HCT116 (cell line): ENCODE results near the gene NUMA1. TPM values are rescaled to one million over a fixed set of nuclear protein-coding genes. Genes with fewer than 3 reads are reported as not detected.
A peak's percentile ranks its signal among the peaks of the same experiment; 100 is the strongest.

ENCODE experiments used
- ATAC-seq: fragments of 200-7000 bp; cut with Tn5 transposase; 2 replicates; pipeline ENCODE4 v1.9.1; 2020; ENCODE audit warnings: mild to moderate bottlenecking, moderate library complexity
- BruUV-seq: library from RNA; stranded (reverse); fragments of 400-500 nt; replicated peaks from 2 replicates; lab custom pipeline; 2021; lab: Mats Ljungman, UMichigan
- CTCF ChIA-PET: fragments of 300-600 bp; sonication (Branson Sonifier 250); formaldehyde crosslinking; loops from one replicate; lab custom pipeline; 2021; ENCODE audit warnings: antibody characterized with exemption; lab: Charles Lee
- POLR2A ChIA-PET: fragments of 300-600, 350-600 bp; sonication (Branson Sonifier 250); formaldehyde crosslinking; loops from one replicate; lab custom pipeline; 2021; ENCODE audit warnings: antibody characterized with exemption; lab: Charles Lee
- RAD21 ChIA-PET, 2 experiments: fragments of 300-600 bp; sonication (Branson Sonifier 250); formaldehyde crosslinking; loops; one replicate each; lab custom pipeline; 2023; ENCODE audit warnings: low total read pairs in 2 of 2; ENCODE audit not compliant: uncharacterized antibody in 2 of 2, unreplicated experiment in 2 of 2, low non-redundant PET in 1 of 2; lab: Charles Lee
- DNase-seq: peaks from one replicate; pipeline ENCODE4 v3.0.0-alpha.2; 2010; ENCODE audit warnings: low read depth, low spot score
- H2AFZ ChIP-seq: fragments of 200-600 bp; shearing (Covaris generic), sonication (generic); 2 replicates; pipeline ENCODE4 v1.6.1; 2017; ENCODE audit warnings: low read depth, mixed run types, mixed read lengths, antibody characterized with exemption, low read length; ENCODE audit not compliant: poor library complexity, severe bottlenecking
- H3K27ac ChIP-seq: 2 replicates; pipeline ENCODE4 v1.5.1; 2012; ENCODE audit warnings: low read depth, low read length
- H3K27me3 ChIP-seq: fragments of 200-600 bp; sonication (generic); 2 replicates; pipeline ENCODE4 v1.6.1; 2016; ENCODE audit warnings: mixed run types, low read length, mixed read lengths; ENCODE audit not compliant: insufficient read depth
- H3K36me3 ChIP-seq, 2 experiments: fragments of 200-500 bp in 1 of 2; fragments of 200-600 bp in 1 of 2; sonication (Bioruptor generic) in 1 of 2; sonication (generic) in 1 of 2; 2 replicates each; pipeline versions ENCODE4 v1.5.1 to v1.6.1; 2014 to 2016; ENCODE audit warnings: low read length in 2 of 2, inconsistent platforms in 1 of 2, mixed read lengths in 1 of 2, mixed run types in 1 of 2; ENCODE audit not compliant: insufficient read depth in 2 of 2, control insufficient read depth in 1 of 2
- H3K4me1 ChIP-seq, 2 experiments: fragments of 200-600 bp in 1 of 2; sonication (generic) in 1 of 2; 2 replicates each; pipeline versions ENCODE4 v1.5.1 to v1.6.1; 2012 to 2017; ENCODE audit warnings: low read length in 2 of 2, inconsistent platforms in 1 of 2, mild to moderate bottlenecking in 1 of 2, mixed read lengths in 1 of 2, mixed run types in 1 of 2, moderate library complexity in 1 of 2; ENCODE audit not compliant: insufficient read depth in 2 of 2, control insufficient read depth in 1 of 2
- H3K4me2 ChIP-seq: fragments of 200-600 bp; sonication (generic); 2 replicates; pipeline ENCODE4 v1.6.1; 2017; ENCODE audit warnings: mixed run types, low read length, mixed read lengths
- H3K4me3 ChIP-seq, 2 experiments: fragments of 200-600 bp in 1 of 2; sonication (generic) in 1 of 2; replicated peaks in 1 of 2; 2 replicates each; pipeline ENCODE4 v1.5.1; 2011 to 2016; ENCODE audit warnings: low read length in 2 of 2, control low read depth in 1 of 2, low read depth in 1 of 2, mild to moderate bottlenecking in 1 of 2, mixed read lengths in 1 of 2, mixed run types in 1 of 2
- H3K79me2 ChIP-seq: fragments of 200-600 bp; sonication (generic); 2 replicates; pipeline ENCODE4 v1.6.1; 2017; ENCODE audit warnings: mild to moderate bottlenecking, mixed run types, low read length, moderate library complexity, mixed read lengths; ENCODE audit not compliant: insufficient read depth
- H3K9ac ChIP-seq: fragments of 200-600 bp; sonication (generic); 2 replicates; pipeline ENCODE4 v1.6.1; 2016; ENCODE audit warnings: low read length, mixed read lengths
- H3K9me2 ChIP-seq: fragments of 200-600 bp; sonication (generic), shearing (Covaris generic); 2 replicates; pipeline ENCODE4 v1.6.1; 2017; ENCODE audit warnings: mixed run types, mild to moderate bottlenecking, moderate library complexity; ENCODE audit not compliant: insufficient read depth
- H3K9me3 ChIP-seq, 2 experiments: fragments of 200-500 bp in 1 of 2; fragments of 200-600 bp in 1 of 2; sonication (Bioruptor generic) in 1 of 2; sonication (generic) in 1 of 2; 2 replicates each; pipeline ENCODE4 v1.6.1; 2014 to 2017; ENCODE audit warnings: low read length in 2 of 2, mixed read lengths in 2 of 2, inconsistent platforms in 1 of 2, low read depth in 1 of 2, mild to moderate bottlenecking in 1 of 2, mixed run types in 1 of 2, moderate library complexity in 1 of 2; ENCODE audit not compliant: control insufficient read depth in 1 of 2, insufficient read depth in 1 of 2
- H4K20me1 ChIP-seq: fragments of 200-600 bp; sonication (generic), shearing (Covaris generic); 2 replicates; pipeline ENCODE4 v1.6.1; 2017; ENCODE audit warnings: mixed run types, mild to moderate bottlenecking, moderate library complexity; ENCODE audit not compliant: insufficient read depth
- CBX3 ChIP-seq: IDR thresholded peaks from 2 replicates; pipeline ENCODE4 v1.6.1; 2012; ENCODE audit warnings: low read depth
- CEBPB ChIP-seq: IDR thresholded peaks from 2 replicates; pipeline ENCODE4 v1.6.1; 2012; ENCODE audit warnings: low read depth
- EZH2phosphoT487 ChIP-seq: fragments of 200-600 bp; IDR thresholded peaks from 2 replicates; pipeline ENCODE4 v1.6.1; 2018; ENCODE audit warnings: antibody characterized with exemption, borderline replicate concordance
- JUND ChIP-seq: IDR thresholded peaks from 2 replicates; pipeline ENCODE4 v1.6.1; 2012
- POLR2A ChIP-seq: IDR thresholded peaks from 2 replicates; pipeline ENCODE4 v1.7.0; 2011; ENCODE audit warnings: borderline replicate concordance; ENCODE audit not compliant: insufficient read depth, insufficient read length; ENCODE audit errors: extremely low read depth
- POLR2AphosphoS5 ChIP-seq: IDR thresholded peaks from 2 replicates; pipeline ENCODE4 v1.6.1; 2011; ENCODE audit warnings: mild to moderate bottlenecking, low read depth, low read length, moderate library complexity
- ZFX ChIP-seq: fragments of 450-650 bp; IDR thresholded peaks from 2 replicates; pipeline ENCODE4 v1.6.1; 2017
- ZNF274 ChIP-seq: fragments of 200-500 bp; sonication (Bioruptor generic); IDR thresholded peaks from 2 replicates; pipeline ENCODE4 v1.6.1; 2014; ENCODE audit warnings: mild to moderate bottlenecking, low read depth, low read length, inconsistent platforms
- intact Hi-C: fragments of 100-400 bp; cut with micrococcal nuclease; formaldehyde crosslinking; loops from 2 replicates; pipeline ENCODE4 v1.10.0; 2022
- total RNA-seq: library from RNA; stranded (reverse); gene quantifications from one replicate; pipeline ENCODE4 v1.2.1, GENCODE V29; 2021; ENCODE audit not compliant: unreplicated experiment
- TF ChIP-seq, protein P1 (sequence below): IDR thresholded peaks from 2 replicates; pipeline ENCODE4 v1.6.1; 2012
- TF ChIP-seq, protein P2 (sequence below): IDR thresholded peaks from 2 replicates; pipeline ENCODE4 v1.6.1; 2012

The NUMA1 gene
- total RNA-seq, 1 experiment from 2014 or later, result 133 TPM

DNA sequence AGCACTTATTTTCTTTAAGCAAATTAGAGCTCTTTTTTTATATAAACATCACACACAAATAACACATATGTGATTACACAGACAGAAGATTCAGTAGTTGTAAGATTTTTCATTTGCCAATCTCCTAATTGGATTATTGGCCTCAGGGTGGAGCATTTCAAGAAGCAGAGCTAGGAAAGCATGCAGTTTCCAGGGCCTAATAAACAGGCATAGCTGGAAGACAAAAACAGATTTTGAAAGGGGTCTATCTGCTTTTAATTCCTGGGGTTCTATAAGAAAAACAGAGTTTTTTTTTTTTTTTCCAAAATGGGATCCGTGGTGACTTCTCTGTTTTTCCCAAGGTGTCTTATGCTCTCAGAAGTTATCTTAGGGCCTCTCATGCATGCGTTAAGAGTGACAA, 47.6 kb upstream of the NUMA1 start:
- CTCF ChIA-PET, result interaction anchor here (0.7 kb wide), 1 partner anchor 16 kb away, joined by 3 read pairs; no protein-coding TSS in a partner anchor
- peaks cover 9 to 18% of the 10 kb centered on the region in 2 experiments; a peak in 3 of 4 replicates for H3K9me3 ChIP-seq
- TF ChIP-seq ZFX (no peak), CBX3 (peak; percentile 44; the same call in 1 of the 2 replicates)
- TF ChIP-seq, all 23 proteins: peak for 1
- no peak overlapping the region for H2AFZ ChIP-seq
- no peak overlapping the region for H3K4me2 ChIP-seq
- ATAC-seq, result no peak
- no peak overlapping the region for H3K4me3 ChIP-seq
- H3K36me3 ChIP-seq, result no peaks in the 10 kb centered on the region
- no peak for DNase-seq
- no TSS peak for BruUV-seq
- ChIA-PET POLR2A (no interaction called here), RAD21 (no interaction called here)
- H3K4me1 ChIP-seq, result no peaks in the 10 kb centered on the region
- H3K79me2 ChIP-seq, result no peaks in the 10 kb centered on the region
- no peak overlapping the region for H3K27ac ChIP-seq
- H3K9me2 ChIP-seq, result no peaks in the 10 kb centered on the region
- H3K27me3 ChIP-seq, result no peaks in the 10 kb centered on the region
- no peaks in the 10 kb centered on the region for H4K20me1 ChIP-seq
- H3K9ac ChIP-seq, result no peak overlapping the region
- intact Hi-C loops, result no loop called here

DNA sequence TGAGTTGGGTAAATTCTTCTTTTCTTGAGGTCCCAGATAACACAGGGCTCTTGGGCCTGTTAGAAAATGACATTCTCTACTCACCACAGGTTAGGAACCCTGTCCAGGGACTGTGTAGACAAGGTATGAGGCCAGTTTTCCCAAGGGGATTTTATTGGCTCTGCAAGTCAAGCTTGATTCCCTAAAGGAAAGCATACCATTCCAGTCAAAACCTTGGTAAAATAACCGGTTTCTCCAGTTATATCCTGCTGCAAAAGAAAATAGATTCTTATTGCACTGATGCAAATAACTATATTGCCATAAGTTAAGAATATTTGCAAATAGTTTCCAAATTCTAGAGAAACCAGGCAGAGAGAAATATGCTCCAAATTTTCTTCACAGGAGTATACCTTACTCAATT, 45.6 kb upstream of the NUMA1 start:
- Histone ChIP-seq H3K79me2 (no peaks in the 10 kb centered on the region), H3K27me3 (no peaks in the 10 kb centered on the region), H3K4me1 (no peaks in the 10 kb centered on the region), H3K36me3 (no peaks in the 10 kb centered on the region), H3K9me2 (no peaks in the 10 kb centered on the region), H3K9me3 (peaks cover 9 to 18% of the 10 kb centered on the region in 2 experiments; a peak in 3 of 4 replicates), H2AFZ (no peak overlapping the region), H4K20me1 (no peaks in the 10 kb centered on the region), H3K27ac (no peak overlapping the region), H3K9ac (no peak overlapping the region), H3K4me3 (no peak overlapping the region), H3K4me2 (no peak overlapping the region)
- ChIA-PET POLR2A (interaction anchor here (1.7 kb wide), 1 partner anchor 14 kb away, joined by 6 read pairs; the partner anchor contains the start of gene ANAPC15), RAD21 (no interaction called here), CTCF (no interaction called here)
- intact Hi-C loops, result no loop called here
- no peak for ATAC-seq
- TF ChIP-seq, protein P1, sequence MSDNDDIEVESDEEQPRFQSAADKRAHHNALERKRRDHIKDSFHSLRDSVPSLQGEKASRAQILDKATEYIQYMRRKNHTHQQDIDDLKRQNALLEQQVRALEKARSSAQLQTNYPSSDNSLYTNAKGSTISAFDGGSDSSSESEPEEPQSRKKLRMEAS, result no peak
- TF ChIP-seq ZNF274 (no peak), CEBPB (no peak), EZH2phosphoT487 (no peak), POLR2AphosphoS5 (no peak), JUND (no peak), CBX3 (no peak), POLR2A (no peak)
- TF ChIP-seq, protein P2, sequence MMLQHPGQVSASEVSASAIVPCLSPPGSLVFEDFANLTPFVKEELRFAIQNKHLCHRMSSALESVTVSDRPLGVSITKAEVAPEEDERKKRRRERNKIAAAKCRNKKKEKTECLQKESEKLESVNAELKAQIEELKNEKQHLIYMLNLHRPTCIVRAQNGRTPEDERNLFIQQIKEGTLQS, result no peak
- no TSS peak for BruUV-seq
- DNase-seq, result no peak
